Measurements from ENCODE around the gene WHRN.
A peak's percentile ranks its signal among the peaks of the same experiment; 100 is the strongest.

Gene WHRN

GRCh38 chr9:114373960-114374730, 131.1 kb downstream of the WHRN start:
- no peak for TF ChIP-seq CTCF (IDR thresholded peaks at IDR 0.05; ENCODE audit: borderline replicate concordance, insufficient read depth, low read depth, low read length)
- no peak overlapping the region for H3K4me3 ChIP-seq (ENCODE audit: low read depth, low read length)

GRCh38 chr9:114372921-114373448, 132.3 kb downstream of the WHRN start:
- no peak for TF ChIP-seq CTCF (IDR thresholded peaks at IDR 0.05; ENCODE audit: borderline replicate concordance, insufficient read depth, low read depth, low read length)
- no peak overlapping the region for H3K4me3 ChIP-seq (ENCODE audit: low read depth, low read length)

- no peak for TF ChIP-seq CTCF (IDR thresholded peaks at IDR 0.05; ENCODE audit: borderline replicate concordance, insufficient read depth, low read depth, low read length)
- peak overlapping the region; percentile 1 for H3K4me3 ChIP-seq (ENCODE audit: low read depth, low read length)
Measured at GRCh38 chr9:114371973-114372917, 133.0 kb downstream of the WHRN start.

- TF ChIP-seq CTCF (IDR thresholded peaks at IDR 0.05; ENCODE audit: borderline replicate concordance, insufficient read depth, low read depth, low read length) = no peak
- H3K4me3 ChIP-seq (ENCODE audit: low read depth, low read length) = no peak overlapping the region
Measured at GRCh38 chr9:114371343-114371944, 133.8 kb downstream of the WHRN start.

- H3K4me3 ChIP-seq (ENCODE audit: low read depth, low read length) = no peak overlapping the region
- TF ChIP-seq CTCF (IDR thresholded peaks at IDR 0.05; ENCODE audit: borderline replicate concordance, insufficient read depth, low read depth, low read length) = no peak
Measured at GRCh38 chr9:114370968-114371320, 134.3 kb downstream of the WHRN start.

- no peak overlapping the region for H3K4me3 ChIP-seq (ENCODE audit: low read depth, low read length)
- TF ChIP-seq CTCF (IDR thresholded peaks at IDR 0.05; ENCODE audit: borderline replicate concordance, insufficient read depth, low read depth, low read length) = no peak
Measured at GRCh38 chr9:114370251-114370967, 134.9 kb downstream of the WHRN start.
